NCI-H2081 treated with DMSO at 0.1 percent for 48 hours (cell line): Measurements from ENCODE around the gene KDM3A.
"Not testable (repeated sequence)": the region's sequence is repeated elsewhere in the genome, so short reads cannot be mapped to it uniquely, and the experiment has no call there.

Experiments used
- DNase-seq: peaks from one replicate; lab custom pipeline; 2025; lab: John Stamatoyannopoulos, UW

The KDM3A gene

GRCh38 chr2:86480105-86480504 is 38.9 kb downstream of the KDM3A start:
- no peak for DNase-seq

- no peak for DNase-seq
Measured at GRCh38 chr2:86482034-86482433, 40.9 kb downstream of the KDM3A start.

DNA sequence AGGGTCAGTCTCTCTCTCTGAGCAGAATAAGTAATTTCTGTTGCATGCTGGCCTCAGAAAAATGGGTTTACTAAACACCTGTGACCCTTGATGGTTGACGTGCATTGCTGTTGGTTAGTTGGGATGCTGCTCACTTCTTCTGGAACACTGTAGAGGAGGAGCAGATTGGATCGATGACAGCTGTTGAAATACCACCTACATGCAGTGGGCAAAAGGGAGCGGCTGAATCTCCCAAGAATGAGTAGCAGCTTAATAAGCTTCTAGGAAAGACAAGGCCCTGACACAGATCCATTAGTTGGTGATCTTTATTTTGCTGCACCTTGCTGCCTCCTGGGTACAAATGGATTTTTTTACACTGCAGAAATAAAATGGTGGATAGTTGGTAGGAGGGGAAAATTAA is 43.2 kb downstream of the KDM3A start:
- no peak for DNase-seq

- no peak for DNase-seq
Measured at GRCh38 chr2:86485103-86485502, 43.9 kb downstream of the KDM3A start.

GRCh38 chr2:86485802-86486201 is 44.6 kb downstream of the KDM3A start:
- DNase-seq: no peak

- no peak for DNase-seq
Measured at GRCh38 chr2:86487062-86487461, 45.9 kb downstream of the KDM3A start.

DNA sequence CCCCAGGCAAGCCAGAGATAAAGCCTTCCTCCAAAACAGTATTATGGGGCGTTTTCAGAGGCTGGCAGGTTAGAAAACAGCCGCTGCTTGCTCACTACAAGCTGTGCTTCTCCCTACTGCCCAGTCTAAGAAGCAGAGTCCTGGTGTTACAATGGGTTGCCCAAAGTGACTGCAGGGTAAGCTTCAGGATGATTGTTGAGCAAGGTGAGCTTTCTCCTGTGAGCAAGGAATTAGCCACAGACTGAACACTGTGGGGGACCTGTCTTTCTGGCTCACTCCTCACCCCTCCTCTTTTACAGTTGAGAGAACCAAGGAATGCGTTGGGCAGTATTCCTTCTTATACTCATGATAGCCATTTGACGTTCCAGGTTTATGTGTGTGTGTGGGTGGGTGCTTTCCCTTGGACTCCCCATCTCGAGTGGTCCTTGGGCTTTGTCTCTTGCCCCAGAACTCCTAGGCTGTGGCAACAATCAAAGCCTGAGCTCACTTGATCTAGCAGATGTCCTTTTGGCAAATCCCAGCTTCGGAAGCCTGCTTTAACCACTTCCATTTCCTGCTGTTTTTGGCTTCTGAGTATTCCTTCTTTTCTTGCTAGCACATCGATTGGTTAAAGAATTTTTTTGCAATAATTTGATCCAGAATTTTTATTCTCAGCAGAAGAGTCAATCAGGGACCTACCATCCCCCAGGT is 47.5 kb downstream of the KDM3A start:
- DNase-seq: no peak

DNA sequence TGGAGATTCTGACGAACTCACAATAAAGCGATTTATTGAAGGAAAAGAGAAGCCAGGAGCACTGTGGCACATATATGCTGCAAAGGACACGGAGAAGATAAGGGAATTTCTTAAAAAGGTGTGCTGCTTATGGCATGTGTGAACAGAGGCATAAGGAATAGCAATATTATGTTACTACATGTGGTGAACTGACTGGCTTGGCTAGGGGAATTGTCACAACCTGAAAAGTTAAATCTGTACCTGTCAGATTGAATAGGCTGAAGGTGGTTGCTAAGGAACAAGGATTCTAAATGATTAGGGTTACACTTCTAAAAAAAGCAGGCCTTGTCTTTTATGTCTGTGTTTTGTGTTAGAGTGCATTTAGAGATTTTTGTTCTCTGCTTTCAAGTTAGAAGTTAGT is 48.4 kb downstream of the KDM3A start:
- DNase-seq: no peak

GRCh38 chr2:86490245-86490644 is 49.1 kb downstream of the KDM3A start:
- DNase-seq: no peak

GRCh38 chr2:86491088-86491487 is 49.9 kb downstream of the KDM3A start:
- no peak for DNase-seq

GRCh38 chr2:86492048-86492453 is 50.9 kb downstream of the KDM3A start:
- DNase-seq: peak; percentile 57

- not testable (repeated sequence) for DNase-seq
Measured at GRCh38 chr2:86496391-86496790, 55.2 kb downstream of the KDM3A start.

DNA sequence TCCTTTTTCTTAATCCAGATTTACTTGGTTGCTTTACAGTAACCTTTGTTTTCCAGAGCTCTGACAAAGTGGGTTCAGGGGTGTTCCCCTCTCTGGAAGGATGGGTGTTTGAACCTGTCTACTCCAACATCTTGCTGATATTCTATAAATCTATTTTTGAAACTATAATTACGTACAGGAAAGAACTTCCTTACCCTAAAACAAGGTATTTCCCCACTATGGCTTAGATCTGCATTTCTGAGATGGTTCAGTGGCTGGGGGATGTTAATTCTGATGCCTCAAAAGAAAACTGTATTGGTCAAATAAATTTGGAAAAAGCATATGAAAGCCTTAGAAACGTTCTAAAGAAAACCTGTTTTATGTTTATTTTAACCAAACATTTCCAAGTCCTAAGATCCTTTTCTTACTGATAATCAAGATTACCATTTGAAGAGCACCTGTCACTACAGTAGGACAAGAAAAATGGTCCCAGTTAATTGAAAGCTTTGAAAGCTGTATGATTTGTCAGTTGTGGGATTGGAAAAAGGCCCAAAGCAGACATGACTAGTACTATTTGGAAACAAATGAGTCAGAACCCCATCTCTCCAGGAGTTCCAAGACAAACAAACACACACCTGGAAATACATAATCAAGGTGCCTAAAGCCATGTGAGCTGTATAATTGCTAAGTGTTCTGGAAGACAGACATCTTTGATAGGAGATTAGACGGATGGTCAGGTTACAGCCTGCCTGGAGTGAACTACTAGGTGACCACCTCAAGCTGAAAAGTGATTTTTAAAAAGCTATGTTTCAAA is 57.5 kb downstream of the KDM3A start:
- no peak for DNase-seq

DNA sequence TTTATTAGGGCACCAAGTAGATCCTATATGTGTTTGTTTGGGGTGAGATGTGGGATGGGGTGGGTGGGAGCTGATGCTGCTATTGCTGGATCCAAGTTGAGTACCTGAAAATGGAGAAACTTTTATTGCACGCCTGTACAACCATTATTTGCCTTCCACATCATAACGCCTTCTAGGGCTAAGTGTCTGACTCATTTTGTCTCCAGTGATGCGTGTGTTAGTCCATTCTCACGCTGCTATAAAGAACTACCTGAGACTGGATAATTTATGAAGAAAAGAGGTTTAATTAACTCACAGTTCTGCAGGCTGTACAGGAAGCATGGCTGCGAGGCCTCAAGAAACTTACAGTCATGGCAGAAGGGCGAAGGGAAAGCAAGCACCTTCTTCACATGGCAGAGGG is 58.2 kb downstream of the KDM3A start:
- DNase-seq: no peak

DNA sequence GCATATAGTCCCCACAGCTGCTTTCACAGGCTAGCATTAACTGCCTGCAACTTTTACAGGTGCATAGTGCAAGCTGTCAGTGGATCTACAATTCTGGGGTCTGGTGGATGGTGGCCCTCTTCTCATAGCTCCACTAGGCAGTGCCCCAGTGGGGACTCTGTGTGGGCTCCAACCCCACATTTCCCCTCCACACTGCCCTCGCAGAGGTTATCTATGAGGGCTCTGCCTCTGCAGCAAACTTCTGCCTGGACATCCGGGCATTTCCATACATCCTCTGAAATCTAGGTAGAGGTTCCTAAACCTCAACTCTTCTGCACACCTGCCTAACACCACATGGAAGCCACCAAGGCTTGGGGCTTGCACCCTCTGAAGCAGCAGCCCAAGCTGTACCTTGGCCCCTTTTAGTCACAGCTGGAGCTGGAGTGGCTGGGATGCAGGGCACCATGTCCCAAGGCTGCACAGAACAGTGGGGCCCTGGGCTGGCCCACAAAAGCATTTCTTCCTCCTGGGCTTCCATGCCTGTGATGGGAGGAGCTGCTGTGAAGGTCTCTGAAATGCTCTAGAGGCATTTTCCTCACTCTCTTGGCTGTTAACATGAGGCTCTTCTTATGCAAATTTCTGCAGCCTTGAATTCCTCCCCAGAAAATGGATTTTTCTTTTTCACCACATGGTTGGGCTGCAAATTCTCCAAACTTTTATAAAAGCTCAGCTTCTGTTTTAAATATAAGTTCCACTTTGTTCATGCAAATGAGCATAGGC is 59.3 kb downstream of the KDM3A start:
- no peak for DNase-seq

- no peak for DNase-seq
Measured at GRCh38 chr2:86507600-86507999, 66.4 kb downstream of the KDM3A start.

- no peak for DNase-seq
Measured at GRCh38 chr2:86510436-86510933, 69.3 kb downstream of the KDM3A start.

GRCh38 chr2:86512034-86512433 is 70.9 kb downstream of the KDM3A start:
- no peak for DNase-seq

DNA sequence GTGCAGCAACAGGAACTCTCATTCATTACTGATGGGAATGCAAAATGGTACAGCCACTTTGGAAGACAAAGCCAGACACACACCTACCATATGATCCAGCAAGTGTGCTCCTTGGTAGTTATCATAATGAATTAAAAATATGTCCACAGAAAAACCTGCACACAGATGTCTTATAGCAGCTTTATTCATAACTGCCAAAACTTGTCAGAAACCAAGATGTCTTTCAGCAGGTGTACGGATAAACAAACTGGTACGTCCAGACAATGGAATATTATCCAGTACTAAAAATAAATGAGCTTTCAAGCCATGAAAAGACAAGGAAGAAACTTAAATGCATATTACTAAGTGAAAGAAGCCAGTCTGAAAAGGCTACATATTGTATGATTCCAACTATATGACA is 71.7 kb downstream of the KDM3A start:
- no peak for DNase-seq

DNA sequence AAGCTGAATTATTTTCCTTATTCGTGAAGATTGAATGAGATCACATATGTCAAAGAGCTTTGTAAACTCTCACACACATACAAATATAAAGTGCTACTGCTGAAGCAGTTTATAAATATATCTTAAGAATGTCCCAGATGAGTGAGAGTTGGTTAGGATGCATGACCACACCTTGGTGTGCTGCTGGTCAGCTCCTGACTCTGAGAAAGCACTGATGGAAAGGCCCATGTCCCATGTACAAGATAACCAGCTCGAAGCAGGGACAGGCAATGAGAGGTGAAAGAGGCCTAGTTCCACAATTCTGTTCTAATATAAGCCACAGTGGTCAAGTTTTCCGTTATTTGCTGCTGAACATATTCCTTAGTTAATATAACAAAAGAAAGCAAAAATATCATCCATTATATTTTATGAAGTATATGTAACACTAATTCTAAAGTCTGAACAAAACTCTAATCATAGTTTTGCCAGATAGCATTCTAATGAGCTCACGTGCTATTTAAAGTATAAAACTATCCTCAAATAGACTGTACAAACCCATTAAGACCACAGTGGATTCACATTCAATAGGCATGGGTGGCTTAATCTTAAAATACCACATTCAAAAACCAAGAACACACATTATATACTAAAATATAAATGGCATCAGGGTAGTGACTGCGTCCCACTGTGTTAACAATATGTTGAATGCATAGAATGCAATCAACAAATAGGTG is 72.9 kb downstream of the KDM3A start:
- no peak for DNase-seq

GRCh38 chr2:86518481-86518880 is 77.3 kb downstream of the KDM3A start:
- no peak for DNase-seq

GRCh38 chr2:86519349-86519748 is 78.2 kb downstream of the KDM3A start:
- DNase-seq: no peak
